H1 (cell line): ENCODE results near the gene CAMK2B. TPM values are rescaled to one million over a fixed set of nuclear protein-coding genes. Genes with fewer than 3 reads are reported as not detected.

ENCODE experiments used
- CTCF ChIA-PET: fragments of 300-600 bp; sonication (Branson Sonifier 250); formaldehyde crosslinking; loops from one replicate; lab custom pipeline; 2021; ENCODE audit not compliant: partially characterized antibody; lab: Charles Lee
- POLR2A ChIA-PET: fragments of 300-600 bp; sonication (Branson Sonifier 250); formaldehyde crosslinking; loops from one replicate; lab custom pipeline; 2021; ENCODE audit warnings: inconsistent platforms; ENCODE audit not compliant: partially characterized antibody; lab: Charles Lee
- DNase-seq, 2 experiments: peaks; one replicate each; pipeline versions ENCODE4 v3.0.0 to v3.0.0-alpha.2; 2010 to 2022; ENCODE audit warnings: low spot score in 2 of 2, low read depth in 1 of 2, mixed read lengths in 1 of 2
- FAIRE-seq: peaks from 2 replicates; lab custom pipeline; 2011; peaks lifted over from hg19 to GRCh38; lab: Jason Lieb, UNC
- H2AFZ ChIP-seq: 2 replicates; pipeline ENCODE4 v1.8.1; 2012; ENCODE audit warnings: low read length, inconsistent platforms
- H2AK5ac ChIP-seq: 2 replicates; pipeline ENCODE4 v1.6.1; 2013; ENCODE audit warnings: low read depth, low read length
- H2BK120ac ChIP-seq: replicated peaks from 2 replicates; pipeline ENCODE3; 2013; ENCODE audit warnings: low read depth, low read length, inconsistent platforms
- H2BK12ac ChIP-seq: 2 replicates; pipeline ENCODE4 v1.6.1; 2013; ENCODE audit warnings: low read depth, low read length
- H2BK15ac ChIP-seq: 2 replicates; pipeline ENCODE4 v1.6.1; 2013; ENCODE audit warnings: low read length
- H2BK20ac ChIP-seq: 2 replicates; pipeline ENCODE4 v1.6.1; 2013; ENCODE audit warnings: low read length
- H2BK5ac ChIP-seq: 2 replicates; pipeline ENCODE4 v1.6.1; 2013; ENCODE audit warnings: low read depth, low read length
- H3K14ac ChIP-seq: 2 replicates; pipeline ENCODE4 v1.6.1; 2013; ENCODE audit warnings: inconsistent platforms; ENCODE audit not compliant: insufficient read length
- H3K18ac ChIP-seq: 2 replicates; pipeline ENCODE4 v1.6.1; 2013; ENCODE audit warnings: low read length; ENCODE audit errors: extremely low read depth
- H3K23ac ChIP-seq: 2 replicates; pipeline ENCODE4 v1.6.1; 2013; ENCODE audit warnings: inconsistent platforms; ENCODE audit not compliant: insufficient read length
- H3K23me2 ChIP-seq: 2 replicates; pipeline ENCODE4 v1.6.1; 2013; ENCODE audit warnings: low read depth, low read length
- H3K27ac ChIP-seq: 2 replicates; pipeline ENCODE4 v1.6.1; 2011; ENCODE audit warnings: low read depth, low read length, inconsistent platforms
- H3K27me3 ChIP-seq, 4 experiments: replicated peaks in 1 of 4; 1 replicate in 1 of 4; 2 replicates in 3 of 4; pipeline versions ENCODE4 v1.6.1 to v1.8.1; 2011 to 2013; ENCODE audit warnings: low read length in 3 of 4, mild to moderate bottlenecking in 3 of 4, inconsistent platforms in 2 of 4, mixed read lengths in 2 of 4, moderate library complexity in 1 of 4; ENCODE audit not compliant: control insufficient read depth in 3 of 4, insufficient read depth in 3 of 4; ENCODE audit errors: extremely low read depth in 1 of 4
- H3K36me3 ChIP-seq, 4 experiments: 2 replicates each; pipeline versions ENCODE4 v1.6.1 to v1.8.1; 2011 to 2013; ENCODE audit warnings: mild to moderate bottlenecking in 4 of 4, low read length in 3 of 4, moderate library complexity in 2 of 4, control low read depth in 1 of 4, inconsistent platforms in 1 of 4; ENCODE audit not compliant: insufficient read depth in 4 of 4, control insufficient read depth in 2 of 4
- H3K4ac ChIP-seq: replicated peaks from 2 replicates; pipeline ENCODE3; 2013; ENCODE audit warnings: low read length, low read depth, mixed read lengths, inconsistent platforms; ENCODE audit not compliant: insufficient read length
- H3K4me1 ChIP-seq, 4 experiments: replicated peaks in 1 of 4; 1 replicate in 1 of 4; 2 replicates in 3 of 4; pipeline versions ENCODE4 v1.6.1 to v1.8.1; 2011 to 2013; ENCODE audit warnings: low read length in 3 of 4, inconsistent platforms in 2 of 4, mixed read lengths in 1 of 4; ENCODE audit not compliant: insufficient read depth in 4 of 4, control insufficient read depth in 3 of 4
- H3K4me2 ChIP-seq, 2 experiments: 2 replicates each; pipeline versions ENCODE4 v1.6.1 to v1.8.1; 2011 to 2013; ENCODE audit warnings: low read depth in 2 of 2, low read length in 2 of 2, control low read depth in 1 of 2, inconsistent platforms in 1 of 2, mild to moderate bottlenecking in 1 of 2; ENCODE audit not compliant: insufficient read depth in 1 of 2
- H3K4me3 ChIP-seq, 4 experiments: fragments of 200-600, 300-600 bp in 1 of 4; sonication (generic), shearing (Covaris generic), sonication (Bioruptor Twin) in 1 of 4; 2 replicates each; pipeline versions ENCODE4 v1.5.1 to v1.8.1; 2011 to 2016; ENCODE audit warnings: low read length in 4 of 4, low read depth in 3 of 4, control low read depth in 2 of 4, inconsistent platforms in 2 of 4, mild to moderate bottlenecking in 2 of 4, mixed read lengths in 1 of 4, moderate library complexity in 1 of 4; ENCODE audit not compliant: insufficient read depth in 2 of 4; ENCODE audit errors: extremely low read depth in 1 of 4
- H3K56ac ChIP-seq: replicated peaks from 2 replicates; pipeline ENCODE3; 2013; ENCODE audit warnings: low read depth, mild to moderate bottlenecking, mixed read lengths, low read length, inconsistent platforms; ENCODE audit not compliant: insufficient read length
- H3K79me1 ChIP-seq: 2 replicates; pipeline ENCODE4 v1.6.1; 2013; ENCODE audit warnings: low read depth, low read length, control low read depth
- H3K79me2 ChIP-seq, 2 experiments: 2 replicates each; pipeline versions ENCODE4 v1.6.1 to v1.8.1; 2012 to 2013; ENCODE audit warnings: low read length in 2 of 2, mild to moderate bottlenecking in 2 of 2, inconsistent platforms in 1 of 2; ENCODE audit not compliant: insufficient read depth in 2 of 2, control insufficient read depth in 1 of 2
- H3K9ac ChIP-seq, 4 experiments: replicated peaks in 1 of 4; 1 replicate in 1 of 4; 2 replicates in 3 of 4; pipeline versions ENCODE4 v1.6.1 to v1.8.1; 2011 to 2013; ENCODE audit warnings: low read depth in 3 of 4, low read length in 3 of 4, control low read depth in 2 of 4, mild to moderate bottlenecking in 2 of 4, moderate library complexity in 2 of 4, inconsistent platforms in 1 of 4; ENCODE audit errors: extremely low read depth in 1 of 4
- H3K9me3 ChIP-seq, 2 experiments: 2 replicates each; pipeline versions ENCODE4 v1.6.1 to v1.8.1; 2012 to 2013; ENCODE audit warnings: mild to moderate bottlenecking in 2 of 2, moderate library complexity in 2 of 2, control low read depth in 1 of 2, inconsistent platforms in 1 of 2, low read depth in 1 of 2, low read length in 1 of 2, mixed read lengths in 1 of 2; ENCODE audit not compliant: insufficient read depth in 2 of 2
- H4K20me1 ChIP-seq, 2 experiments: replicated peaks in 1 of 2; 2 replicates each; pipeline versions ENCODE3 to v1.8.1; 2011 to 2013; ENCODE audit warnings: inconsistent platforms in 2 of 2, low read length in 2 of 2, mild to moderate bottlenecking in 1 of 2; ENCODE audit not compliant: insufficient read depth in 2 of 2, control insufficient read depth in 1 of 2
- H4K5ac ChIP-seq: 2 replicates; pipeline ENCODE4 v1.6.1; 2013; ENCODE audit warnings: low read length, low read depth, mixed read lengths, inconsistent platforms; ENCODE audit not compliant: insufficient read length
- H4K8ac ChIP-seq: 2 replicates; pipeline ENCODE4 v1.8.0; 2013; ENCODE audit warnings: mild to moderate bottlenecking, moderate library complexity, low read length, inconsistent platforms; ENCODE audit not compliant: insufficient read depth; ENCODE audit errors: extremely low read depth
- H4K91ac ChIP-seq: replicated peaks from 2 replicates; pipeline ENCODE3; 2013; ENCODE audit warnings: low read length, mixed read lengths, inconsistent platforms; ENCODE audit not compliant: insufficient read length
- GTF2F1 ChIP-seq: IDR thresholded peaks from 2 replicates; pipeline ENCODE4 v1.6.1; 2012; ENCODE audit warnings: low read depth, low read length, improper control_type of control experiment, borderline replicate concordance
- YY1 ChIP-seq: IDR thresholded peaks from 2 replicates; pipeline ENCODE4 v1.6.1; 2011; ENCODE audit warnings: low read depth, mild to moderate bottlenecking, low read length
- WGBS, 2 experiments: shearing (Covaris generic) in 1 of 2; methylation state at CpG; one replicate each; pipeline versions ENCODE4 v1.1.6 to v1.1.7; 2013 to 2015; ENCODE audit warnings: low lambda C conversion rate in 2 of 2, mixed read lengths in 2 of 2, inconsistent platforms in 1 of 2, low coverage in 1 of 2, missing lambda C conversion rate in 1 of 2; ENCODE audit not compliant: insufficient replicate concordance in 2 of 2, insufficient coverage in 1 of 2, insufficient read length in 1 of 2; ENCODE audit errors: extremely low coverage in 1 of 2, missing lambda C conversion rate in 1 of 2; 5-methylcytosine and 5-hydroxymethylcytosine counted together
- polyA plus RNA-seq, 7 experiments: library from polyadenylated mRNA; depleted of rRNA in 3 of 7; stranded (reverse) in 5 of 7; unstranded in 2 of 7; fragments of >200 nt in 5 of 7; fragments of 200-250 nt in 2 of 7; gene quantifications; 1 replicate in 5 of 7; 2 replicates in 1 of 7; 4 replicates in 1 of 7; pipeline versions ENCODE4 v1.2.1 to v1.2.3, GENCODE V29; 2011 to 2013; ENCODE audit warnings: missing spikeins in 2 of 7, mixed read lengths in 2 of 7
- total RNA-seq: library from RNA; stranded (reverse); fragmentation: NEBNext Ultra II Directional; extraction: Animal tissue kit (Norgen Biotek cat#: 25700); gene quantifications from 2 replicates; pipeline ENCODE4 v1.2.1, GENCODE V29; 2021

Gene CAMK2B
- total and polyA plus RNA-seq, 2 of the 8 experiments (the other 6 are each of a cell fraction or from before 2014, with no cell fraction given): 0.05 to 0.15 TPM

DNA sequence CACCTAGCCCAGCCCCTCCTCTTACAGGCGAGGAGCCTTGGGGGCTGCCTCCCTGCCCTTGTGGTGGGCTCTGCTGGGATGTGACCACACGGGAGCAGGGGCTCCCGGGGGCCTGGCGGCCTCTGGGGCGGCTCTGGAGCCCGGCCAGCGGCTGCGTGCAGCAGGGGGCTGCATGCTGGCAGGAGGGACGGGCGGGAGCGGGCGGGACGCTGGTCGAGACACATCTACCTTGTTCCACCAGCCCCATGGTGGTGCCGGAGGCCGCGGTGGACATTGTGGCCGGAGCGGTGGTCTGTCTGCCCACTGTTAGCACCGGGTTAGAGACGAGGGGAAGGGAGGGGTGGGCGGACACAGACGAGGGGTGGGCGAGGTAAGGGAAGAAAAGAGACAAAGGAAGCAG is 86.0 kb downstream of the CAMK2B start:
- Histone ChIP-seq H3K18ac (no peak overlapping the region), H2BK120ac (no peak overlapping the region), H3K9ac (no peak overlapping the region), H4K8ac (no peak overlapping the region), H3K4me2 (no peak overlapping the region), H3K23ac (no peak overlapping the region), H2BK12ac (no peak overlapping the region), H3K79me1 (no peaks in the 10 kb centered on the region), H3K14ac (no peak overlapping the region), H3K4me3 (no peak overlapping the region), H2BK5ac (no peak overlapping the region), H3K4me1 (peaks cover 0 to 2% (median 0%) of the 10 kb centered on the region in 4 experiments; a peak in 2 of 7 replicates), H3K27ac (no peak overlapping the region), H4K5ac (no peak overlapping the region), H3K36me3 (no peaks in the 10 kb centered on the region), H3K27me3 (no peaks in the 10 kb centered on the region), H2AK5ac (no peak overlapping the region), H3K23me2 (no peaks in the 10 kb centered on the region), H2BK15ac (no peak overlapping the region), H3K79me2 (no peaks in the 10 kb centered on the region), H3K56ac (no peak overlapping the region), H2AFZ (no peak overlapping the region), H2BK20ac (no peak overlapping the region), H3K9me3 (no peaks in the 10 kb centered on the region), H3K4ac (no peak overlapping the region), H4K20me1 (no peaks in the 10 kb centered on the region), H4K91ac (no peak overlapping the region)
- FAIRE-seq: no peak
- CTCF ChIA-PET: interaction anchor here (1.6 to 2.0 kb wide), 2 partner anchors 21 to 52 kb away, joined by 6 to 7 read pairs; no protein-coding TSS in a partner anchor
- no peak for DNase-seq
- POLR2A ChIA-PET: no interaction called here
- 97% methylated on average over 4 of the region's 24 CpGs; no CpG with 5 or more reads in 1 of the 2 experiments for WGBS, 2 experiments
- no peak for TF ChIP-seq GTF2F1
- no peak for TF ChIP-seq YY1
